ENCODE results near the gene LRR1. TPM values are rescaled to one million over a fixed set of nuclear protein-coding genes. Genes with fewer than 3 reads are reported as not detected.

Gene LRR1
- total and polyA plus RNA-seq, 9 of the 15 experiments (the other 6 are each of a cell fraction or from before 2014, with no cell fraction given) = 26.5 to 58.1 (median 31.8) TPM

GRCh38 chr14:49621114-49621881, 22.6 kb downstream of the LRR1 start (continued):
- peak; percentile 81 for TF ChIP-seq MGA (IDR thresholded peaks at IDR 0.05)
- no peak for TF ChIP-seq CBX5 (IDR thresholded peaks at IDR 0.05; ENCODE audit: borderline replicate concordance, low read depth)
- TF ChIP-seq CCNT2 (IDR thresholded peaks at IDR 0.05; ENCODE audit: borderline replicate concordance, extremely low read depth, insufficient read length, low read depth, low read length) = peak; percentile 13
- TF ChIP-seq ARID3A (IDR thresholded peaks at IDR 0.05; ENCODE audit: borderline replicate concordance, low read depth, low read length) = no peak
- TF ChIP-seq RBBP5 (IDR thresholded peaks at IDR 0.05; ENCODE audit: borderline replicate concordance, insufficient read depth, low read length, poor library complexity, severe bottlenecking) = peak; percentile 39
- peak; percentile 9 for TF ChIP-seq FIP1L1 (IDR thresholded peaks at IDR 0.05; ENCODE audit: low read depth, low read length, poor library complexity, severe bottlenecking)
- no peak for TF ChIP-seq ZNF589 (CRISPR knock-in tag; IDR thresholded peaks at IDR 0.05; ENCODE audit: low read depth)
- no peak for TF ChIP-seq ZNF253 (CRISPR knock-in tag; conservative IDR thresholded peaks at IDR 0.05)
- TF ChIP-seq, protein P1, sequence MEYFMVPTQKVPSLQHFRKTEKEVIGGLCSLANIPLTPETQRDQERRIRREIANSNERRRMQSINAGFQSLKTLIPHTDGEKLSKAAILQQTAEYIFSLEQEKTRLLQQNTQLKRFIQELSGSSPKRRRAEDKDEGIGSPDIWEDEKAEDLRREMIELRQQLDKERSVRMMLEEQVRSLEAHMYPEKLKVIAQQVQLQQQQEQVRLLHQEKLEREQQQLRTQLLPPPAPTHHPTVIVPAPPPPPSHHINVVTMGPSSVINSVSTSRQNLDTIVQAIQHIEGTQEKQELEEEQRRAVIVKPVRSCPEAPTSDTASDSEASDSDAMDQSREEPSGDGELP (CRISPR knock-in tag; IDR thresholded peaks at IDR 0.05; ENCODE audit: borderline replicate concordance) = peak; percentile 37
- TF ChIP-seq FUS (optimal IDR thresholded peaks at IDR 0.05; ENCODE audit: low read depth, low read length) = peak; percentile 35
- no peak for TF ChIP-seq TCF3 (CRISPR knock-in tag; IDR thresholded peaks at IDR 0.05)
- TF ChIP-seq ZNF324 (CRISPR knock-in tag; IDR thresholded peaks at IDR 0.05) = no peak

Measured in K562 (cell line).